ENCODE results near the gene ACAD11. TPM values are rescaled to one million over a fixed set of nuclear protein-coding genes. Genes with fewer than 3 reads are reported as not detected.

ACAD11 gene
- total RNA-seq, 1 experiment from 2014 or later: 12.6 TPM

- DNase-seq (ENCODE audit: low read depth, low spot score) (no peak), ATAC-seq (no peak)
- Histone ChIP-seq H3K9me2 (ENCODE audit: insufficient read depth) (no peaks in the 10 kb centered on the region), H3K36me3 (ENCODE audit: control insufficient read depth in 1 of 2, insufficient read depth in 2 of 2, low read length in 2 of 2) (no peaks in the 10 kb centered on the region), H3K9me3 (ENCODE audit: control insufficient read depth in 1 of 2, insufficient read depth in 1 of 2, low read depth in 1 of 2, low read length in 2 of 2) (no peaks in the 10 kb centered on the region), H2AFZ (ENCODE audit: low read depth, low read length, poor library complexity, severe bottlenecking) (no peak overlapping the region), H3K4me1 (ENCODE audit: control insufficient read depth in 1 of 2, insufficient read depth in 2 of 2, low read length in 2 of 2) (no peaks in the 10 kb centered on the region), H3K4me2 (ENCODE audit: low read length) (no peak overlapping the region), H3K4me3 (replicated peaks in 1 of 2; ENCODE audit: low read depth in 1 of 2, low read length in 2 of 2) (no peak overlapping the region), H3K9ac (ENCODE audit: low read length) (no peak overlapping the region), H3K27me3 (ENCODE audit: insufficient read depth, low read length) (no peaks in the 10 kb centered on the region), H4K20me1 (ENCODE audit: insufficient read depth) (no peaks in the 10 kb centered on the region), H3K79me2 (ENCODE audit: insufficient read depth, low read length) (no peaks in the 10 kb centered on the region), H3K27ac (ENCODE audit: low read depth, low read length) (no peak overlapping the region)
- intact Hi-C loops (cut with micrococcal nuclease): no loop called here
- ChIA-PET POLR2A (no interaction called here), CTCF (no interaction called here), RAD21 (ENCODE audit: low non-redundant PET in 1 of 2, low total read pairs in 2 of 2, uncharacterized antibody in 2 of 2, unreplicated experiment in 2 of 2) (no interaction called here)
- no TSS peak for BruUV-seq (replicated peaks)
- no peak for TF ChIP-seq TCF7L2 (IDR thresholded peaks at IDR 0.05; ENCODE audit: borderline replicate concordance, extremely low read depth, insufficient read depth, insufficient read length)
- no peak for TF ChIP-seq ELF1 (IDR thresholded peaks at IDR 0.05; ENCODE audit: borderline replicate concordance, low read depth)
- no peak for TF ChIP-seq ZNF274 (IDR thresholded peaks at IDR 0.05; ENCODE audit: low read depth, low read length)
- TF ChIP-seq EGR1 (IDR thresholded peaks at IDR 0.05; ENCODE audit: low read depth): no peak
- no peak for TF ChIP-seq MAX (IDR thresholded peaks at IDR 0.05)
- TF ChIP-seq SIN3A (IDR thresholded peaks at IDR 0.05; ENCODE audit: low read depth): no peak
- TF ChIP-seq CTCF (IDR thresholded peaks at IDR 0.05 in 2 of 3, conservative IDR thresholded peaks at IDR 0.05 in 1 of 3; ENCODE audit: borderline replicate concordance in 1 of 3, insufficient read depth in 1 of 3, low read depth in 2 of 3, low read length in 2 of 3): no peak
- no peak for TF ChIP-seq REST (IDR thresholded peaks at IDR 0.05; ENCODE audit: low read depth)
- TF ChIP-seq YY1 (IDR thresholded peaks at IDR 0.05; ENCODE audit: extremely low read depth, insufficient replicate concordance, low read depth, low read length): no peak
These were observed 95.5 kb downstream of the ACAD11 start for GRCh38 chr3:132564070-132564465.

All from HCT116 (cell line).